Effector memory CD4-positive, alpha-beta T cell (primary cell): ENCODE data around the gene C3orf18.

ENCODE experiments used
- DNase-seq, 3 donors: peaks; one replicate each; pipeline ENCODE4 v3.0.0-alpha.2; 2020
- H3K27ac ChIP-seq: 2 replicates; pipeline ENCODE4 v1.7.0; 2013; ENCODE audit warnings: mild to moderate bottlenecking, low read length, moderate library complexity; ENCODE audit not compliant: insufficient read depth, poor library complexity, severe bottlenecking
- H3K27me3 ChIP-seq: replicated peaks from 2 replicates; pipeline ENCODE4 v1.7.0; 2013; ENCODE audit warnings: mild to moderate bottlenecking, low read length; ENCODE audit not compliant: insufficient read depth, control insufficient read depth, poor library complexity, severe bottlenecking
- H3K36me3 ChIP-seq: 2 replicates; pipeline ENCODE4 v1.7.0; 2013; ENCODE audit warnings: mild to moderate bottlenecking, low read length, moderate library complexity; ENCODE audit not compliant: control insufficient read depth, insufficient read depth
- H3K4me1 ChIP-seq: 2 replicates; pipeline ENCODE4 v1.7.0; 2013; ENCODE audit warnings: low read length, mild to moderate bottlenecking; ENCODE audit not compliant: control insufficient read depth, insufficient read depth, poor library complexity, severe bottlenecking
- H3K4me3 ChIP-seq: 2 replicates; pipeline ENCODE4 v1.7.0; 2013; ENCODE audit warnings: low read length, low read depth, mild to moderate bottlenecking; ENCODE audit not compliant: insufficient read depth, poor library complexity, severe bottlenecking
- H3K9me3 ChIP-seq: 2 replicates; pipeline ENCODE4 v1.7.0; 2013; ENCODE audit warnings: mild to moderate bottlenecking, low read length, moderate library complexity; ENCODE audit not compliant: control insufficient read depth

C3orf18 gene

GRCh38 chr3:50610181-50610971 is 42.8 kb upstream of the C3orf18 start:
- DNase-seq: no peak
- no peaks in the 10 kb centered on the region for H3K9me3 ChIP-seq
- H3K4me3 ChIP-seq: peak overlapping the region; percentile 82
- H3K27me3 ChIP-seq: no peaks in the 10 kb centered on the region
- H3K4me1 ChIP-seq: peaks cover 69% of the 10 kb centered on the region
- peaks cover 47% of the 10 kb centered on the region for H3K36me3 ChIP-seq
- H3K27ac ChIP-seq: peak overlapping the region; percentile 95

- DNase-seq: no peak
- H3K27ac ChIP-seq: peak overlapping the region; percentile 95
- no peaks in the 10 kb centered on the region for H3K9me3 ChIP-seq
Observed at GRCh38 chr3:50609763-50610085, 42.2 kb upstream of the C3orf18 start.

GRCh38 chr3:50609071-50609762 is 41.7 kb upstream of the C3orf18 start:
- DNase-seq: no peak
- Histone ChIP-seq H3K4me3 (peak overlapping the region; percentile 82), H3K4me1 (peaks cover 77% of the 10 kb centered on the region)

More at GRCh38 chr3:50609763-50610085, 42.2 kb upstream of the C3orf18 start:
- H3K4me3 ChIP-seq: peak overlapping the region; percentile 82
- H3K27me3 ChIP-seq: no peaks in the 10 kb centered on the region
- peaks cover 52% of the 10 kb centered on the region for H3K36me3 ChIP-seq
- H3K4me1 ChIP-seq: peaks cover 75% of the 10 kb centered on the region

GRCh38 chr3:50608278-50608677 is 40.7 kb upstream of the C3orf18 start:
- Histone ChIP-seq H3K36me3 (peaks cover 64% of the 10 kb centered on the region), H3K4me3 (peak overlapping the region; percentile 82), H3K4me1 (peaks cover 76% of the 10 kb centered on the region), H3K27me3 (no peaks in the 10 kb centered on the region), H3K27ac (peak overlapping the region; percentile 95), H3K9me3 (no peaks in the 10 kb centered on the region)
- DNase-seq: no peak

More at GRCh38 chr3:50609071-50609762, 41.7 kb upstream of the C3orf18 start:
- peaks cover 57% of the 10 kb centered on the region for H3K36me3 ChIP-seq
- H3K9me3 ChIP-seq: no peaks in the 10 kb centered on the region
- H3K27ac ChIP-seq: peak overlapping the region; percentile 95
- no peaks in the 10 kb centered on the region for H3K27me3 ChIP-seq

GRCh38 chr3:50607271-50608091 is 39.9 kb upstream of the C3orf18 start:
- peaks cover 76% of the 10 kb centered on the region for H3K4me1 ChIP-seq
- no peak for DNase-seq
- no peaks in the 10 kb centered on the region for H3K9me3 ChIP-seq
- no peaks in the 10 kb centered on the region for H3K27me3 ChIP-seq
- peak overlapping the region; percentile 82 for H3K4me3 ChIP-seq
- H3K27ac ChIP-seq: peak overlapping the region; percentile 95
- H3K36me3 ChIP-seq: peaks cover 64% of the 10 kb centered on the region

GRCh38 chr3:50606596-50606995 is 39.0 kb upstream of the C3orf18 start:
- Histone ChIP-seq H3K27ac (peak overlapping the region; percentile 95), H3K36me3 (peaks cover 64% of the 10 kb centered on the region), H3K27me3 (no peaks in the 10 kb centered on the region), H3K4me3 (peak overlapping the region; percentile 82), H3K9me3 (no peaks in the 10 kb centered on the region), H3K4me1 (peaks cover 79% of the 10 kb centered on the region)
- no peak for DNase-seq

GRCh38 chr3:50605901-50606326 is 38.4 kb upstream of the C3orf18 start:
- H3K36me3 ChIP-seq: peaks cover 64% of the 10 kb centered on the region
- H3K27ac ChIP-seq: peak overlapping the region; percentile 95
- H3K27me3 ChIP-seq: no peaks in the 10 kb centered on the region
- no peaks in the 10 kb centered on the region for H3K9me3 ChIP-seq
- peaks cover 86% of the 10 kb centered on the region for H3K4me1 ChIP-seq
- no peak for DNase-seq
- peak overlapping the region; percentile 82 for H3K4me3 ChIP-seq

GRCh38 chr3:50604628-50605588 is 37.4 kb upstream of the C3orf18 start:
- Histone ChIP-seq H3K36me3 (peaks cover 58% of the 10 kb centered on the region), H3K27me3 (no peaks in the 10 kb centered on the region), H3K27ac (peak overlapping the region; percentile 95), H3K9me3 (no peaks in the 10 kb centered on the region), H3K4me3 (peak overlapping the region; percentile 82), H3K4me1 (peaks cover 89% of the 10 kb centered on the region)
- no peak for DNase-seq

- Histone ChIP-seq H3K4me1 (peaks cover 97% of the 10 kb centered on the region), H3K27ac (peak overlapping the region; percentile 95), H3K27me3 (no peaks in the 10 kb centered on the region)
Observed at GRCh38 chr3:50604110-50604621, 36.6 kb upstream of the C3orf18 start.

More at GRCh38 chr3:50604110-50604621, 36.6 kb upstream of the C3orf18 start:
- Histone ChIP-seq H3K9me3 (no peaks in the 10 kb centered on the region), H3K4me3 (peak overlapping the region; percentile 20), H3K36me3 (peaks cover 52% of the 10 kb centered on the region)
- no peak for DNase-seq
